DMS153 (cell line): ENCODE data around the gene TRRAP.
A peak's percentile ranks its signal among the peaks of the same experiment; 100 is the strongest.

Source experiments
- DNase-seq: peaks from one replicate; lab custom pipeline; 2025; lab: John Stamatoyannopoulos, UW

The TRRAP gene

DNA sequence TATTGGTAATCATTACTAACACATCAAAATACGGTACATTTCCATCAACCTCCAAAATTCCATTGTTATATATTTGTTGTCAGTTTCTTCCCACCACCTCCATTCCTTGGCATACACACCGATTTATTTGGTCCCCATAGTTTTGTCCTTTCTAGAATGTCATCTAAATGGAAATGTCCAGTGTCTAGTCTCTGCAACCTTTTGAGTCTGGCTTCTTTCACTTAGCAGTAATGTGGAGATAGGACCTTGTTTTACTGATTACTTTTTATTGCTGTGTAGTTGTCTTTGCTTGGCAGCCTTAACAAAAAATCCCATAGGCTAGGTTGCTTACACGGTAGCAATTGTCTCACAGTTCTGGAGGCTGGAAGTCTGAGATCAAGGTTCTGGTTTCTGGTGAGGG lies 22.5 kb downstream of the TRRAP start:
- DNase-seq = no peak

DNA sequence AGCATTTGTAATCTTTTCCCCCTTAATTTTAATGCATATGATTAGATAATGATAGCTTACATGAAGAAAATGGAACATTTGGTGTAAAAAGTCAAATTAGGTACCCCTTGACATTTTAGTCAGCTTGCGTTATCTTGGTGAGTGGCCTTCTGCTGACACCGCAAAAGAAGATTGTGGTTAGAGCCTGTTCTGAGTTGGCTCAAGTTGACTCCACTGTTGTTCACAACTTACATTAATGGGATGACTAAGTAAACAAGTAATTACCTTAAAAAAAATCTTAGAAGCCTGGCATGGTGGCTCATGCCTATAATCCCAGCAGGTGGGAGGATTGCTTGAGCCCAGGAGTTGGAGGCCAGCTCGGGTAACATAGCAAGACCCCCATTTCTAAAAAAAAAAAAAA lies 24.2 kb downstream of the TRRAP start:
- no peak for DNase-seq

GRCh38 chr7:98903246-98903645 lies 24.9 kb downstream of the TRRAP start:
- DNase-seq = no peak

DNA sequence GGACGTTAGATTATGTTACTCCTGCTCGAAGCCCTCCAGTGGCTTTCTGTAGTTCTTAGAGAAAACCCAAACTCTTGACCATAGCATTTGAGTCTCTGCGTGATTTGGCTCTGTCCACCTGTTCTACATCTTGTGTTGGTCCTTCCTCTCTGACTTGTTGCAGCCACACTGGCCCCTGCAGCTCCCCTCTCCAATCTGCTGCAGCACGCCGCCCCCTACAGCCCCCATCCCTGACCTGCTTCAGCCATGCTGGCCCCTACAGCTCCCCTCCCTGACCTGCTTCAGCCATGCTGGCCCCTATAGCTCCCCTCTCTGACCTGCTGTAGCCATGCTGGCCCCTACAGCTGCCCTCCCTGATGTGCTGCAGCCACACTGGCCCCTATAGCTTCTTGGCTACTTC lies 29.2 kb downstream of the TRRAP start:
- no peak for DNase-seq

DNA sequence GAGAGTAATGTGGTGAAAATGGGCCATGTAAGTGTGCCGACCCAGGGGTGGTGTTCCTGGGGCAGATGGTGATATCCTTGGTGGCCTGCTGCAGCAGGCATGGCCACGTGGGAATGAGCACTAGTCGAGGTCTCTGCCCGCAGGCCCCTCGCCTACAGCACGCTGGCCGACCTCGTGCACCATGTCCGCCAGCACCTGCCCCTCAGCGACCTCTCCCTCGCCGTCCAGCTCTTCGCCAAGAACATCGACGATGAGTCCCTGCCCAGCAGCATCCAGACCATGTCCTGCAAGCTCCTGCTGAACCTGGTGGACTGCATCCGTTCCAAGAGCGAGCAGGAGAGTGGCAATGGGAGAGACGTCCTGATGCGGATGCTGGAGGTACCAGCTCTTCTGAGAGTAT lies 30.3 kb downstream of the TRRAP start:
- DNase-seq = no peak

GRCh38 chr7:98909487-98909886 lies 31.2 kb downstream of the TRRAP start:
- no peak for DNase-seq

DNA sequence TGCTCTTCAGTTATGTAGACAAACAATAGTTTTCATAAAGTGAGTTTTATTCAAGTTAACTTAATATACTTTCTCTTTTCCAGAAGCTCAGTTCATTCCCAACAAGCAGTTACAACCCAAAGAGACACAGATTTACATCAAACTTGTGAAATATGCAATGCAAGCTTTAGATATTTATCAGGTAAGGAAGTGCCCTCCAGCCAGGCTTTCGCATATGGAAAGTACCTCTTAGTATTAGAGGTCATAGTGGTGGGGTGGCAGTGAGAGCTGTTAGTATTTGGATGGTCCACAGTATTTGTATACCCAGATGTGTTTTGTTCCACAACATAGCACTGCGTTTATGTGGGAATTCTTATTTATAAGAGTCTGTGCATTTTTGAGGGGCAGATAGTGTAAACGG lies 32.1 kb downstream of the TRRAP start:
- DNase-seq = no peak

DNA sequence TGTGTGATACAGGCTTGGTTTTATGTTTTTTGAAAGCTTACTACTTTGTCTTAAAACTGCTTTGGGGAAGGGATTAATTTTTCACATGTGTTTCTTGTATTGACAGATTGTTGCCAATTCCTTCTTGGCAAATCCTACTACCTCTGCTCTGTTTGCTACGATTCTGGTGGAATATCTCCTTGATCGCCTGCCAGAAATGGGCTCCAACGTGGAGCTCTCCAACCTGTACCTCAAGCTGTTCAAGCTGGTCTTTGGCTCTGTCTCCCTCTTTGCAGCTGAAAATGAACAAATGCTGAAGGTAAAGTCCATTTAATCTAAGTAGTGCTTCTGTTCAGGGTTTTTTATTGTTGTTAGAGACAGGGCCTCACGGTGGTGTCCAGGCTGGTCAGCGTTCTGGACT lies 33.6 kb downstream of the TRRAP start:
- DNase-seq = no peak

DNA sequence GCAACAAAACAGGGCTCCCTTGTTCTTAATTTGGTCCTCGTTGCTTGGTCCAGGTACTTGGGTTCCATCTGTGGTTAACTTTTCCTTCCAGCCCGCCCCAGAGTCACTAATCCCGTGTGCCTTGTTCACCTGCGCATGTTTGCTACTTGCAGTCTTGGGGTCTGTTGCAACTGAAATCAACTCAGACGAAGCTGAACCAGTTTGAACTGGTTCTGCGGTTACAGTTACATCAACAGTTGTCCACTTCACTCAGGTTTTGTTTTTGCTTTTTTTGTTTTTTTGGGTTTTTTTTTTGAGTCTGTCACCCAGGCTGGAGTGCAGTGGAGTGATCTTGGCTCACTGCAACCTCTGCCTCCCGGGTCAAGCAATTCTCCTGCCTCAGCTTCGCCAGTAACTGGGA lies 34.7 kb downstream of the TRRAP start:
- no peak for DNase-seq

DNA sequence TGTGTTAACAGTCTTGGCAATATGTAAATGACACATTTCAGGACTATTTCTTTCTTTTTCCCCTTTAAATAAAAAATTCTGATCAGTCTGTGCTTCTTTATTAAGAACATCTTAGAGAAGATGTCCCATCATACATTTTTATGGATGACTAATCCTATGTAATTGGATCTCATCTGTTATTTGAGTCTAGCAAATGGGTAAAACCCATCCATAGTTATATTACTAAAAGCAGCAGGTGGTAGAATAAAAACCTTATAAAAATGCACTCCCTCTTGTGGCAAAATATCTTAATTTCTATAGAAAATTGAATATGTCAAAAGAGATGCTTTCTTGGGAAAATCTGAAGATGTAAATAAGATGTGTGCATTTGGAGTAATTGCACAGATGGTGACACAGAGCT lies 35.3 kb downstream of the TRRAP start:
- no peak for DNase-seq

DNA sequence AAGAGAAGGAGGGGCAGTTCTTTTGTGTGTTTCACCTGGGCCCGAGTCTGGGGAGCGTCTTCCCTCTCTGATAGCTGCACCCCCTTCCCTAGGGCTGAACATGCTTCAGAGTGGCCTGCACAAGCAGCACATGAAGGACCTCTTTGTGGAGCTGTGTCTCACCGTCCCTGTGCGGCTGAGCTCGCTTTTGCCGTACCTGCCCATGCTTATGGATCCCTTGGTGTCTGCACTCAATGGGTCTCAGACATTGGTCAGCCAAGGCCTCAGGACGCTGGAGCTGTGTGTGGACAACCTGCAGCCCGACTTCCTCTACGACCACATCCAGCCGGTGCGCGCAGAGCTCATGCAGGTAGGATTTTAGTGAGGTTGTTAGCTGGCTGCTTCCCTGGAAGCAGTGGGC lies 39.0 kb downstream of the TRRAP start:
- DNase-seq = no peak

DNA sequence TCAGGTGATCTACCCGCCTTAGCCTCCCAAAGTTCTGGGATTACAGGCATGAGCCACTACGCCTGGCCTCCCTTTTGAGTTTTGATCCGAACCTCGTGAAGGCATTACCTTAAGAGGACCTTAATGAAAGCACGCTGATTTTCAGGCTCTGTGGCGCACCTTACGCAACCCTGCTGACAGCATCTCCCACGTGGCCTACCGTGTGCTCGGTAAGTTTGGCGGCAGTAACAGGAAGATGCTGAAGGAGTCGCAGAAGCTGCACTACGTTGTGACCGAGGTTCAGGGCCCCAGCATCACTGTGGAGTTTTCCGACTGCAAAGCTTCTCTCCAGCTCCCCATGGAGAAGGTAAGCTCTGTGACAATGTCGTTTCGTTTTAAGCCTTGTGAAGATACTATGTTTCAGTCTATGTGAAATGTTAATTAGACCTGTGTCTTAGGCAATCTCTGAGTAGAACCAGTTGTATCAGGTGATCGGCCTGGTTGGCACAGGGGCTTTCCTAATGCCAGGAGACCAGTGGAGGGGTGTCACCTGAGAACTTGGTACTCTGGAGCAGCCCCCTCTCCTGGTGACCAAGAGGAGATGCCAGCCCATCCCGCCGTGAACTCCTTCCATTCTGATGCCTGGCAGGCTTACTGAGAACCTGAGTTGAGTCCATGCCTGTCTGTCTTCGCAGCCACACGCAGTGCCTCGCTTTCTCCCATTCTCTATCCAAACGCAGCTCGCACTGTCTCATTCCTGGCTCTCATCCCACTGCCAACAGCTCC lies 43.5 kb downstream of the TRRAP start:
- DNase-seq = no peak

- DNase-seq = peak; percentile 85
Measured at GRCh38 chr7:98922392-98923187, 44.3 kb downstream of the TRRAP start.

DNA sequence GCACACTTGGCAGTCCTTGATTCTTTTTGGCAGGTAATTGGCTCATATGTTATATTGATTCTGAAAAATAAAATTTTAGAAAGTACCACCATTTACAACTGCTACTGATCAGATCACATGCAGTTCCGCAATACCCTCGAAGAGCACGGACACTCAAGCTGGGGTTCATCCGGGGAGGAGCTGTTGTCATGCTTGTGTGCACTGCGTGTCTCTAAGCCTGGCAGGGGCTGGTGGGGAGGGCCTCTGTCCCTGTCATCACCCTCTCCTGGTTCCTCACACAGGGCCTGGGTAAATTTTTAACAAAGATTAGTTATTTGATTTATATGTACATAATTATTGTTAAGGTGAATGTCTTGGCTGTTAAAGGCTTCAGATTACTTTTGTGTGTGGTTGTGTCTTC lies 45.2 kb downstream of the TRRAP start:
- DNase-seq = no peak

- DNase-seq = no peak
Measured at GRCh38 chr7:98927125-98927524, 48.8 kb downstream of the TRRAP start.

GRCh38 chr7:98930464-98930863 lies 52.1 kb downstream of the TRRAP start:
- DNase-seq = no peak

DNA sequence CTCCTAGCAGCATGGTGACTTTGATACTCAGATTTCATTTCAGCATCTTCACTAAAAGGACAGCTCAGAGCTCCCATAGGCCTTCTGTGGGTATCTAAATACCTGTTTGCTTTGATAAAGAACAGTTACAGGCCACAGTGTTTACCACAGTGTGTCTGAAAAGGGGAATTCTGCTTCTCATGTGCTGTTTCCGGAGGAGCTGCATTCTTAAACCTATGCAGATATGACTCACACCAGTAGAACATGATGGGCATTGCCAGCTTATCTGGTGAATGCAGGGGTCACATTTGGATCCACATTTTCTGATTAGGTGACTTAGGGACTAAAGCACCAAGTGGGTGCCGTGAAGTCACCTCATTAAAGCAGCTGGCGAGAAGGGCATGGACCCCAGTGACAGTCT lies 52.6 kb downstream of the TRRAP start:
- DNase-seq = no peak

- no peak for DNase-seq
Measured at GRCh38 chr7:98933321-98933720, 55.0 kb downstream of the TRRAP start.

- no peak for DNase-seq
Measured at GRCh38 chr7:98934267-98934666, 55.9 kb downstream of the TRRAP start.

DNA sequence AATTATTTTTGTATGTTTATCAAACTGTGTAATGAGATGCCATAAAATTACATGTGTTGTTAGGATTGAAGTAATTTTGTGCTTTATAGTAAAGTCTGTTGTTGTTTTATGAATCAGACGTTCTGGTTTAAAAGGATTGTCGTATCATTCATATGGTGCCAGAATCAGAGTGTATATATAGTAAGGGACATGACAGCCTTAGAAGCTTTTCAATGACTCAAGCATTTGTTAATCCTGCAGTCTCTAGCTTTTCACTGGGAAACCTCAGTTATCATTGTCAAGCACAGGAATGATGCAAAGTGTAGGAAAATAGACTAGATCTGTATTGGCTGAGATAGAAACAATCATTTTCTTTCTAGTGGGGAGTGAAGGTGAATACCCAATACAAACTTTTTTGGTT lies 57.5 kb downstream of the TRRAP start:
- DNase-seq = no peak

DNA sequence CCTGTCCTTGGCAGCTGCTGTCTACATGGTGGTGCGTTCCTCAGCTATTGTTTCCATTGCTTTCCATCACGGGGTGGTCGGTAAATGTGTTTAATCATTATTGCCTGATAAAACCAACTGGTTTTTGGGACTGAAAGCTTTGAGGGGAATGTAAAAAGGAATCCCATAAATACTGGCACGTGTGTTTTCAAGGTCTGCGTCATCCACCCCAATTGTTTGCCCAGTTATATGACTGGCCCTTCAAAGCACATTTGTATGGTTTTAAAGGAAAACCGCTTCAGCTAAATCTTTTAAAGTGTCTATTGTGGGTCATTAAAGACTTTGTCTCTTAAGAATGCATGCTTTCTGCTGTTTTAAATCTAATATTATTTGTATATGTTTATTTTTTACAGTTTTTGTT lies 65.0 kb downstream of the TRRAP start:
- no peak for DNase-seq

DNA sequence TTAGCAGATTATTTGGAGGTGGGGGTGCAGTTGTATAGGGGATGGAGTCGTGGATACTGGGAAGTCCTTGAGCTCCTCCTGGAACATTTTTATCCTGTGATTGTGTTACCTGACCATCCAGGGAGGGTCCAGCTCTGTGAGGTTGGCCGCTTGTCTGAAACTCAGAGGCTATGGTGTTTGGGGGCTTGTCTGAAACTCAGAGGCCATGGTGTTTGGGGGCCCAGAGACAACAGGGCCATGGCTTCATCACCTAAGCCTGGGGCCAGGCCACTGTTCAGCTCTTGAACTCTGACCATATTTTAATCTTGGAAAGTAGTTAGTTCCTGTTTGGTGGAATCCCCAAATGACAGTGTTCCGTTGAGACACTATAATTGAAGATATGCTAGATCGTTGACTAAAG lies 66.1 kb downstream of the TRRAP start:
- DNase-seq = no peak

DNA sequence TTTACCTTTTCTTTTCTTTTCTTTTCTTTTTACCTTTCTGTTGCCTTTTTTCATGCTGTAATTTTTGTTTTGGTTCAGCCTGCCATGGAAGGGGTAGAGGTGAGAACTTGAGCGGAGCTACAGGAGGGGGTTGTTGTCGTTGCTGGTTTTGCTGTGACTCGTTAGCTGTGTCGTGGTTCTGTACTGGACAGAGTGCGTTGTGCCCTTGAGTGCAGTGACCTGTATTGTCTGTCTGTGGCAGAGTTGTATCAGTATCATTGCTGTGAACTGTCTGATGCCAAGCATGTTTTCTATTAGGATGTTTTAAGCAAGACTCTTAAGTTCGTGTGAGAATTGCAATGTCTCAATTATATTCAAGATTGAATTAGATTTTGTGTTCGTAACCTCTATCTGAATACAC lies 67.5 kb downstream of the TRRAP start:
- DNase-seq = no peak

DNA sequence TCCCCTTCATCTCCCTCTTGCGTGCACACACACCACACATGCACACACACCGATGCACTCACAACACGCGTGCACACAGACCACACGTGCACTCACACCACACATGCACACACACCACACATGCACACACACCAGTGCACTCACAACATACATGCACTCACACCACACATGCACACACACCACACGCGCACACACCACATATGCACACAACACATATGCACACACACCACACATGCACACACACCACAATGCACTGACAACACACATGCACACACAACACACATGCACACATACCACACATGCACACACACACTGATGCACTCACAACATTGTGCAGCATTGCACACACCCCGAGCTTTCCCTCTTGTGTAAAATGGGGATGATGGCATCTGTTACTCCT lies 68.1 kb downstream of the TRRAP start:
- no peak for DNase-seq
